NCI-H1417 (cell line): Measurements from ENCODE around the gene SPAG9.

Experiments used
- DNase-seq, 3 experiments: peaks; one replicate each; lab custom pipeline; 2025; lab: John Stamatoyannopoulos, UW

The SPAG9 gene

DNA sequence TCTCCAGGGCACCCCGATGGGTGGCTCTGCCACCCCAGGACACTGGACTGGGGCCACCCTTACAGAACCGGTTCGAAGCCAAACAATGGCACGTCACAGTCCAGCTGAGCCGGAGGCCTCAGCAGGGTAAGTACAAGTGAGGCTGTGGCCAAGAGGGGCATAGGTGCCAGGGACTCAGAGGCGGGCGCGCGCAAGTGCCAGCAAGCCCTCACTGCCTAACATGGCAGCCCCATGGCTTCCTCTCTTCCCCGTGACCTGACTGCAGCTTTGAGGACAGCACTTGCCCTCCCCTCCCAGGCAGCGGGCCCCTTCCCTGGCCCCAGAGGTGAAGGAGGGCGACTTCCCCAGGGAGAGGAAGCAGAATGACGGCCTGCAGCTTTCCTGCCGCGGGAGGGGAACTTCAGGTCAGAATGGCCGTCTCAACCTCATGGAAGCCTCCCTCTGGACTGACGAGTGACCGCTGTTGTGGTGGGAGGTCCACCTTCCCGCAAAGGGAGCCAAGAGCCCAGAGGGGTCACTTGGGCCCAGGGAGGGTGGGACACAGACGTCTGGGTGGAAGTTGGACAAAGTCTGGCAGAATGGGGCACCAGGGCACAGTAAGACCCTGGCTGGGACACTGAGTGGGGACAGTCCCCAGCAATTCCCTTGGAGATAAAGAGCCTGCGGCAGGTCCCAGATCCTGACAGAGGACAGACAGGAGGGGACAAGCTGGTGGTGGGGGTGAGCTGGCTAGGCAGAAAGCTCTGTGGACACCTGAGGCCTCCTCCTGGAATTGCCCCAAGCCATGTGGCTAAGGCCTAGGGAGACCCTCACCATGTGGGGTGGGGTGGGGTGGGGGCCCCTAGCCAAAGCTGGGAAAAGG is 202.4 kb downstream of the SPAG9 start:
- DNase-seq, result no peak

DNA sequence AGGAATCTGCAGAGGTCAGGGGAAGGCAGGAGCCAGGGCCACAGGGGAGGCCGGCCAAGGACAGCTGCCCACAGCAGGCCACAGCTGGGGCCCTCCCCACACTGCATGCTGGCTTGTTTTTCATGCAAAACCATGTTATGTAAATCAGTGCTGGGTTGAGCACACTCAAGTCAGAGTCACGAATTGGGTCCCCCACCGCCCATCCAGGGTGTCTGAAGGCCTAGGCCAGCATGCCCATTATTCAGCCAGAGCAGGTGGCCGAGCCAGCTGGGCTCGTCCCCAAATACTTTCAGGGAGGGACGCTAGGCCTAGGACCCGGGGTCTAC is 203.3 kb downstream of the SPAG9 start:
- no peak for DNase-seq

DNA sequence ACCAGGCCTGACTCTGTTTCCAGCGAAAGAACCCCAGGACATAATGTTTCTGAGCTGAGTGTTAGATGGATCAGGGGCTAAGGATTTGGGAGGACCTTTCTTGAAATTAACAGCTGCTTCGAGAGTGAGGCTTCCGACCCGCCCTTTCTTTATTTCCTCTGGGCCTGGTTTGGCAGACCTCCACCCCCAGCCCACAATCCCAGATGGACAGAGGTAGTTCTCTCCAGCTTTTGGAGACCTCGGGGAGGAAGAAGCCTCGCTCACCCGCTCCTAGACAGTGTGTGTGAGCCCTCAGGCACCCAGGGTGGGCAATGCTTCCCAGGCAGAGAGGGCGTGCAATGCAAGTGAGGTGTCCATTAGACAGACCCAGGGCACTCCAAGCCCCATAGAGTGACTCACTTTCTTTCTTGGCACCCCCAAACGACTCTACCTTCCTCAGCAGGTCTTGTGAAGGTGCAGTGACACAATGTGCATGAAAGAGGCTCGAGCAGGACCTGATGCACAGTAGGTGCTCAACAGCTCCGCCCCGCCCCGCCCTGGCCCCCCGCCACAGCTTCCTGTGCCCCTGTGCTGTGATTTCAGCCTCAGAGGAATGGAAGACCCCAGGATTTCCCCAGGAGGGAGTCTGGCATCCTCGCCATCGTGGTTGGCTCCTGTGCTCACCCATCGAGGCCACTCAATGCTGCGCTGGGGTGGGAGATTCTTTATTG is 203.8 kb downstream of the SPAG9 start:
- DNase-seq, result no peak

DNA sequence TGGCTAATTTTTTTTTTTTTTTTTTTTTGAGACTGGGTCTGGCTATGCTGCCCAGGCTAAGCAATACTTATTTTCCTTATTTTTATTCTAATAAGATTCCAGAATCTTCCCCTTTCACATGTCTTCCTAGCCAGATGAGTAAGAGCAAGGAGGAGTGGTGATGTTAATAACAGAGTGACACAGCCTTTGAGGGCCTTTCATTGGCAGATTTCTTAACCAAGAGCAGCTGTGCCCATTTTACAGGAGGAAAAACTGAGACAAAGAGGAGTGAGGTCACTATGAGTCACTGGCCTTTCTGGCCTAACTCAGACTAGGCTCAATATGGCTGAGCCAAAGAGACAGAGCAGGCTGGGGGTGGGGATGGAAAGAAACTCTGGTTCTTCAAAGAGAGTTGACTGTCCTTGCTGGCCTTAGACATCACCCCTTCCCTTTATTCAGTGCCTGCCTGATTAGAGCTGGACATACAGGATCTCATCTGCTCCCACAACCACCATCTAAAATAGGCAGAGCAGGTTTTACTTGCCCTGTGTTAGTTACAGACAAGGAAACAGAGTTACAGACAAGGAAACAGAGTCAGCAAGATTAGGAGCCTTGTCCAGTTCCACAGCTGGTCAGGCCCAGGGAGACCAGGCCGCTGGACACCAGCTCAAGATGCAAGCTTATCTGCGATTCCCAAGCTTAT is 204.5 kb downstream of the SPAG9 start:
- DNase-seq, result no peak

DNA sequence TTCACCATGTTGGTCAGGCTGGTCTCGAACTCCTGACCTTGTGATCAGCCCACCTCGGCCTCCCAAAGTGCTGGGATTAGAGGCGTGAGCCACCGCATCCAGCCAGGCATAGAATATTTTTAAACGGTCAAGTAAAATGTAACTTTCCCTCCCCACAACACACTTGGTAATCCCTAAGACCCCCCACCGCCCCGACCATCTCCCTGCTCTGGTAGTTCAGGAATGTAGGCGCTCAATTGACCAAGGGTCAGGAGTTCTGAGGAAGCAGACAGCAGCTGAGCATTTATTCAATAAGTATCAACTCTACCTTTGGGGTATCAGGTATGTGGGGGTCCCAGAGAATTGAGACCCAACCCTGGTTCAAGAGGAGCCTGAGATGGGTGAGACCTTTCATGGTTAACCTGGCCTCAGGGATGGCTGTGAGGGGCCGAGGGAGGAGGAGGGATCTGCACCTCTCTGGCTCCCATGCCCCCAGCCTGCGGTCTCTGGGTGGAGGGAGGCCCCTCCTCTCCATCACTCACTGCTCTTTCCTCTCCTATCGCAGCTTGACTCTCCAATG is 206.1 kb downstream of the SPAG9 start:
- DNase-seq, result no peak

DNA sequence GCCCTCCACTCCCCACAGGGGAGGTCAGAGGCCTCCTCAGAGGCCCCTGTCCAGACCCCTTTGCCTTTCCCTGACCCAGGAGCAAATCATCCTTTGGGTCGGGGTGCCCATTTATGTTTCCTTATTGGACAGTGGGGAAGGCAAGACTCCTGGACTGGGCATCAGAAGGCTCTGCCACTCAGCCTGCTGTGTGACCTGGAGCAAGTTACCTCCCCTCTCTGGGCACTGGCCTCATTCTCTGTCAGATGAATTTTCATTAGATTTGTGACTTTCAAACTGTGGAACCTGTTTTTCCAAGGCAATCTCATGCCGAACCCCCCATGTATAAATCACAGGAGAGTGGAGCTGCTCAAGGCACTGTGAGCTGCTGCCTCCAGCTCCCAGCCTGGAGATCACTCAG is 207.5 kb downstream of the SPAG9 start:
- no peak for DNase-seq
